ENCODE results near the gene INTS4. TPM values are rescaled to one million over a fixed set of nuclear protein-coding genes. Genes with fewer than 3 reads are reported as not detected.
A peak's percentile ranks its signal among the peaks of the same experiment; 100 is the strongest.
"Not testable (repeated sequence)": the region's sequence is repeated elsewhere in the genome, so short reads cannot be mapped to it uniquely, and the experiment has no call there.

INTS4 gene
- polyA plus RNA-seq, 1 of the 3 experiments (the other 2 are of a cell fraction) = 23.0 TPM

GRCh38 chr11:77891703-77892102 is 102.8 kb downstream of the INTS4 start:
- H3K27me3 ChIP-seq (ENCODE audit: insufficient read depth); POLR2A ChIA-PET; H3K9ac ChIP-seq; H3K9me3 ChIP-seq; CTCF ChIA-PET; H3K4me3 ChIP-seq (ENCODE audit: low read depth in 2 of 2, low read length in 1 of 2); H3K4me2 ChIP-seq; H3K4me1 ChIP-seq (ENCODE audit: control insufficient read depth in 1 of 2, insufficient read depth in 2 of 2, low read depth in 1 of 2, low read length in 1 of 2); H2AFZ ChIP-seq (ENCODE audit: low read depth); H4K20me1 ChIP-seq (ENCODE audit: insufficient read depth); H3K9me2 ChIP-seq; H3K79me2 ChIP-seq (ENCODE audit: insufficient read depth); DNase-seq: not testable (repeated sequence)
- Histone ChIP-seq H3K36me3 (replicated peaks in 1 of 2; ENCODE audit: control insufficient read depth in 1 of 2, insufficient read depth in 2 of 2, low read length in 1 of 2) (peaks cover 0 to 22% of the 10 kb centered on the region in 2 experiments), H3K27ac (ENCODE audit: low read depth in 2 of 2, low read length in 1 of 2) (peak overlapping the region in 1 of 2 experiments; percentile 95; a peak in 2 of 4 replicates), H3F3A (replicated peaks; ENCODE audit: insufficient read depth) (peaks cover 25% of the 10 kb centered on the region)
- WGBS (ENCODE audit: low lambda C conversion rate) = 96% methylated on average over 2 of the region's 4 CpGs

DNA sequence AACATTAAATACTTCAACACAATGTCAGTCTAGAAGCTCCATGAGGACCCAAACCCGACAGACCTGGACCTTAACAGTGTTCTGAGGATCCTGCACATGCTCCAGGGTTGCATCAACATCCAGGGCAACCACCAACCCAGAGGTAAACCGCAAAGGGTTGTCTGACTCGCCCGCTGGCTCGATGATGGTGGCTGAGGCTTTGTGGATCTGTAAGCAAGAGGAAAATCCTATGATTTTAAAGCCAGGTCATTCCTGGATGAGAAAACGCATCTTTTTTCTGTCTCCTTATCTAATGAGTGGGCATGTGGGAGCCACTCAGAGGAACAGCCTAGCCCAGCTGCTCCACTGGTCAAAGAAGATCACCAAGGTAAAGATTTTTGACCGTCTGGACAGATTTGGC is 103.2 kb downstream of the INTS4 start:
- H3K4me1 ChIP-seq (ENCODE audit: control insufficient read depth in 1 of 2, insufficient read depth in 2 of 2, low read depth in 1 of 2, low read length in 1 of 2); H3K9ac ChIP-seq; H2AFZ ChIP-seq (ENCODE audit: low read depth); DNase-seq; H3K27me3 ChIP-seq (ENCODE audit: insufficient read depth); H3K9me2 ChIP-seq; H3K4me3 ChIP-seq (ENCODE audit: low read depth in 2 of 2, low read length in 1 of 2); CTCF ChIA-PET; H4K20me1 ChIP-seq (ENCODE audit: insufficient read depth); H3K9me3 ChIP-seq; H3K79me2 ChIP-seq (ENCODE audit: insufficient read depth); POLR2A ChIA-PET: not testable (repeated sequence)
- Histone ChIP-seq H3F3A (replicated peaks; ENCODE audit: insufficient read depth) (peaks cover 23% of the 10 kb centered on the region), H3K4me2 (peak overlapping the region; percentile 53; the same call in 1 of the 2 replicates), H3K36me3 (replicated peaks in 1 of 2; ENCODE audit: control insufficient read depth in 1 of 2, insufficient read depth in 2 of 2, low read length in 1 of 2) (peaks cover under 1 to 22% of the 10 kb centered on the region in 2 experiments), H3K27ac (ENCODE audit: low read depth in 2 of 2, low read length in 1 of 2) (peak overlapping the region; percentile 22 to 95; a peak in 3 of 4 replicates)
- 70% methylated on average over 7 of the region's 7 CpGs for WGBS (ENCODE audit: low lambda C conversion rate)

- WGBS (ENCODE audit: low lambda C conversion rate) = 19% methylated on average over 4 of the region's 4 CpGs
- H3K9me3 ChIP-seq; H3K4me1 ChIP-seq (ENCODE audit: control insufficient read depth in 1 of 2, insufficient read depth in 2 of 2, low read depth in 1 of 2, low read length in 1 of 2); CTCF ChIA-PET; H2AFZ ChIP-seq (ENCODE audit: low read depth); H4K20me1 ChIP-seq (ENCODE audit: insufficient read depth); H3K9me2 ChIP-seq; H3K4me3 ChIP-seq (ENCODE audit: low read depth in 2 of 2, low read length in 1 of 2); H3K9ac ChIP-seq; H3K27me3 ChIP-seq (ENCODE audit: insufficient read depth); POLR2A ChIA-PET; H3K79me2 ChIP-seq (ENCODE audit: insufficient read depth); DNase-seq: not testable (repeated sequence)
- H3F3A ChIP-seq (replicated peaks; ENCODE audit: insufficient read depth) = peaks cover 23% of the 10 kb centered on the region
- H3K4me2 ChIP-seq = peak overlapping the region; percentile 53; the same call in 1 of the 2 replicates
- H3K27ac ChIP-seq (ENCODE audit: low read depth in 2 of 2, low read length in 1 of 2) = peak overlapping the region; percentile 22 to 95; a peak in 3 of 4 replicates
- peak; percentile 47; the same call in 1 of the 2 replicates for TF ChIP-seq FOSL2 (IDR thresholded peaks at IDR 0.05; ENCODE audit: borderline replicate concordance, low read depth)
- peak; percentile 42 for TF ChIP-seq TCF12 (IDR thresholded peaks at IDR 0.05)
- TF ChIP-seq, protein P1, sequence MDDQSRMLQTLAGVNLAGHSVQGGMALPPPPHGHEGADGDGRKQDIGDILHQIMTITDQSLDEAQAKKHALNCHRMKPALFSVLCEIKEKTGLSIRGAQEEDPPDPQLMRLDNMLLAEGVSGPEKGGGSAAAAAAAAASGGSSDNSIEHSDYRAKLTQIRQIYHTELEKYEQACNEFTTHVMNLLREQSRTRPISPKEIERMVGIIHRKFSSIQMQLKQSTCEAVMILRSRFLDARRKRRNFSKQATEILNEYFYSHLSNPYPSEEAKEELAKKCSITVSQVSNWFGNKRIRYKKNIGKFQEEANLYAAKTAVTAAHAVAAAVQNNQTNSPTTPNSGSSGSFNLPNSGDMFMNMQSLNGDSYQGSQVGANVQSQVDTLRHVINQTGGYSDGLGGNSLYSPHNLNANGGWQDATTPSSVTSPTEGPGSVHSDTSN (IDR thresholded peaks at IDR 0.05) = peak; percentile 82
- TF ChIP-seq POLR2AphosphoS5 (IDR thresholded peaks at IDR 0.05; ENCODE audit: low read depth, low read length) = peak; percentile 17; the same call in 1 of the 2 replicates
- peak; percentile 52 for TF ChIP-seq JUND (IDR thresholded peaks at IDR 0.05)
- H3K36me3 ChIP-seq (replicated peaks in 1 of 2; ENCODE audit: control insufficient read depth in 1 of 2, insufficient read depth in 2 of 2, low read length in 1 of 2) = peaks cover 3 to 28% of the 10 kb centered on the region in 2 experiments
These were observed 103.8 kb downstream of the INTS4 start for GRCh38 chr11:77890619-77891056.

- CTCF ChIA-PET; H3K9ac ChIP-seq; H3K9me3 ChIP-seq; DNase-seq; H3K4me1 ChIP-seq (ENCODE audit: control insufficient read depth in 1 of 2, insufficient read depth in 2 of 2, low read depth in 1 of 2, low read length in 1 of 2); H3K9me2 ChIP-seq; POLR2A ChIA-PET; H3K4me3 ChIP-seq (ENCODE audit: low read depth in 2 of 2, low read length in 1 of 2); H3K4me2 ChIP-seq; H2AFZ ChIP-seq (ENCODE audit: low read depth); H4K20me1 ChIP-seq (ENCODE audit: insufficient read depth); H3K27me3 ChIP-seq (ENCODE audit: insufficient read depth); H3K79me2 ChIP-seq (ENCODE audit: insufficient read depth): not testable (repeated sequence)
- TF ChIP-seq GABPA (IDR thresholded peaks at IDR 0.05; ENCODE audit: low read depth) = peak; percentile 8
- peaks cover 23% of the 10 kb centered on the region for H3F3A ChIP-seq (replicated peaks; ENCODE audit: insufficient read depth)
- peak overlapping the region in 1 of 2 experiments; percentile 95; a peak in 2 of 4 replicates for H3K27ac ChIP-seq (ENCODE audit: low read depth in 2 of 2, low read length in 1 of 2)
- peaks cover 3 to 32% of the 10 kb centered on the region in 2 experiments for H3K36me3 ChIP-seq (replicated peaks in 1 of 2; ENCODE audit: control insufficient read depth in 1 of 2, insufficient read depth in 2 of 2, low read length in 1 of 2)
These were observed 104.3 kb downstream of the INTS4 start for GRCh38 chr11:77890100-77890614.

DNA sequence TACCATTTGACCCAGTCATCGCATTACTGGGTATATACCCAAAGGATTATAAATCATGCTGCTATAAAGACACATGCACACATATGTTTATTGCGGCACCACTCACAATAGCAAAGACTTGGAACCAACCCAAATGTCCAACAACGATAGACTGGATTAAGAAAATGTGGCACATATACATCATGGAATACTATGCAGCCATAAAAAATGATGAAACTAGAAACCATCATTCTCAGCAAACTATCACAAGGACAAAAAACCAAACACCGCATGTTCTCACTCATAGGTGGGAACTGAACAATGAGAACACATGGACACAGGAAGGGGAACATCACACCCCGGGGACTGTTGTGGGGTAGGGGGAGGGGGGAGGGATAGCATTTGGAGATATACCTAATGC is 105.4 kb downstream of the INTS4 start:
- H3K9me3 ChIP-seq; H3K9ac ChIP-seq; H3K4me3 ChIP-seq (ENCODE audit: low read depth in 2 of 2, low read length in 1 of 2); H3K4me2 ChIP-seq; H3K79me2 ChIP-seq (ENCODE audit: insufficient read depth); H3K27me3 ChIP-seq (ENCODE audit: insufficient read depth); CTCF ChIA-PET; POLR2A ChIA-PET; DNase-seq; H2AFZ ChIP-seq (ENCODE audit: low read depth); H4K20me1 ChIP-seq (ENCODE audit: insufficient read depth); H3K9me2 ChIP-seq: not testable (repeated sequence)
- peaks cover 3 to 31% of the 10 kb centered on the region in 2 experiments for H3K36me3 ChIP-seq (replicated peaks in 1 of 2; ENCODE audit: control insufficient read depth in 1 of 2, insufficient read depth in 2 of 2, low read length in 1 of 2)
- H3F3A ChIP-seq (replicated peaks; ENCODE audit: insufficient read depth) = peaks cover 31% of the 10 kb centered on the region
- H3K27ac ChIP-seq (ENCODE audit: low read depth in 2 of 2, low read length in 1 of 2) = peak overlapping the region in 1 of 2 experiments; percentile 95; a peak in 1 of 4 replicates
- 89% methylated on average over 5 of the region's 5 CpGs for WGBS (ENCODE audit: low lambda C conversion rate)
- peaks cover 0 to 13% of the 10 kb centered on the region in 2 experiments; a peak in 1 of 4 replicates for H3K4me1 ChIP-seq (ENCODE audit: control insufficient read depth in 1 of 2, insufficient read depth in 2 of 2, low read depth in 1 of 2, low read length in 1 of 2)

All from SK-N-SH (cell line).